IgD-negative memory B cell (primary cell): ENCODE measurements around the gene LEMD2. TPM values are rescaled to one million over a fixed set of nuclear protein-coding genes. Genes with fewer than 3 reads are reported as not detected.

Experiments used
- H3K27ac Mint-ChIP-seq, 3 donors: one replicate each; pipeline ENCODE4 v1.8.0; 2020 to 2022; ENCODE audit warnings: mild to moderate bottlenecking in 3 of 3, mixed read lengths in 3 of 3, moderate library complexity in 1 of 3
- H3K27me3 Mint-ChIP-seq: one replicate; pipeline ENCODE4 v1.8.0; 2021; ENCODE audit warnings: mixed read lengths
- H3K36me3 Mint-ChIP-seq: one replicate; pipeline ENCODE4 v1.8.0; 2020; ENCODE audit warnings: mild to moderate bottlenecking, mixed read lengths
- H3K4me1 Mint-ChIP-seq, 3 donors: one replicate each; pipeline ENCODE4 v1.8.0; 2020 to 2022; ENCODE audit warnings: mixed read lengths in 3 of 3, mild to moderate bottlenecking in 1 of 3
- H3K4me3 Mint-ChIP-seq, 4 donors: one replicate each; pipeline ENCODE4 v1.8.0; 2020 to 2022; ENCODE audit warnings: mild to moderate bottlenecking in 4 of 4, mixed read lengths in 4 of 4, moderate library complexity in 3 of 4
- H3K9me3 Mint-ChIP-seq, 3 donors: one replicate each; pipeline ENCODE4 v1.8.0; 2020 to 2021; ENCODE audit warnings: mixed read lengths in 3 of 3, mild to moderate bottlenecking in 1 of 3
- polyA plus RNA-seq: library from polyadenylated mRNA; unstranded; fragments of 300-500 nt; fragmentation: Illumina TruSeq; gene quantifications from one replicate; pipeline ENCODE4 v1.2.3, GENCODE V29; 2021

Gene LEMD2
- polyA plus RNA-seq, 1 donor from 2014 or later, result 37.7 TPM

GRCh38 chr6:33740794-33741193 is 48.1 kb downstream of the LEMD2 start:
- Mint-ChIP-seq H3K9me3 (no peaks in the 10 kb centered on the region), H3K27me3 (peaks cover 10% of the 10 kb centered on the region), H3K4me1 (peaks cover 0 to 5% (median 3%) of the 10 kb centered on the region in 3 donors), H3K27ac (no peak overlapping the region), H3K4me3 (no peak overlapping the region), H3K36me3 (no peaks in the 10 kb centered on the region)

GRCh38 chr6:33740204-33740608 is 48.7 kb downstream of the LEMD2 start:
- H3K27ac Mint-ChIP-seq, result no peak overlapping the region
- no peak overlapping the region for H3K4me3 Mint-ChIP-seq
- H3K9me3 Mint-ChIP-seq, result no peaks in the 10 kb centered on the region
- peaks cover 10% of the 10 kb centered on the region for H3K27me3 Mint-ChIP-seq
- no peaks in the 10 kb centered on the region for H3K36me3 Mint-ChIP-seq
- peaks cover 0 to 5% (median 3%) of the 10 kb centered on the region in 3 donors for H3K4me1 Mint-ChIP-seq

GRCh38 chr6:33739571-33739970 is 49.4 kb downstream of the LEMD2 start:
- H3K4me3 Mint-ChIP-seq, result no peak overlapping the region
- no peaks in the 10 kb centered on the region for H3K9me3 Mint-ChIP-seq
- peaks cover 0 to 5% (median 3%) of the 10 kb centered on the region in 3 donors for H3K4me1 Mint-ChIP-seq
- peaks cover 10% of the 10 kb centered on the region for H3K27me3 Mint-ChIP-seq
- H3K36me3 Mint-ChIP-seq, result no peaks in the 10 kb centered on the region
- H3K27ac Mint-ChIP-seq, result no peak overlapping the region

DNA sequence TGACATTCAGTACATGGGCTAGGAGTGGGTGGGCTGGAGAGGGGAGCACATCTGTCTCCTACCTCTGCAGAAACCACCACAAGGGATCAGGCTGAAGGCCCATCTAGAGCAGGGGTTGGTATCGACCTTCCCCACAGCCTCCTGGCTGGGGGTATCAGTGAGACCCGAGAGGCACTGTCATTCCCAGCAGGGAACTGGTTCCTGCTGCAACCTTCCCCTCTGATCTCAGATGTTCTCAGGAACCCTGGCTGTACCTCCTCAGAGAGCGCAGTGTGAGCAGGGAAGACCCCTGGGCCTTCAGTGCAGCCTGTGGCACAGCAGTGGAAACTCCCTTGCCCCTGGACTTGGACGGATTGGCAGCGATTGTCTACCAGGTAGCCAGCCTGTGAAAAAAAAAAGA is 50.1 kb downstream of the LEMD2 start:
- no peaks in the 10 kb centered on the region for H3K36me3 Mint-ChIP-seq
- no peaks in the 10 kb centered on the region for H3K9me3 Mint-ChIP-seq
- H3K27me3 Mint-ChIP-seq, result peaks cover 8% of the 10 kb centered on the region
- no peak overlapping the region for H3K27ac Mint-ChIP-seq
- H3K4me3 Mint-ChIP-seq, result no peak overlapping the region
- H3K4me1 Mint-ChIP-seq, result peaks cover 0 to 1% (median 0%) of the 10 kb centered on the region in 3 donors

DNA sequence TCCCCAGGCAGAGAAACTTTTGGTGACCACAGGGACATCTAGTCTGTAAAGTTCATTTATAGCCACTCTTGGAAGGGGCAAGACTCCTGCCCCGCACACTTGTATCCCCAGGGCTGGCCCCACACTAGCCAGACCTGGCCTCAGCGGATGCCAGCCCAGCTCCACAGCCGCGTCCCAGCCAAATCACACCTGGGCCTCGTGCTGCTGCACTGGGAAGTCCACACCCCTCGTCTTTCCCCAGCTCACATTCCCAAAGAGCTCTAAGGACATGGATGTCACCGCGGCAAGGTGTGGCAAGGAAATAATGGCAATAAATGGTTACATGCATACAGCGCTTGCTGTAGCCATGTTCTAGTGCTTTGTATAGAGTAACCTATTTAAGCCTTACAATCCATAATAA is 50.8 kb downstream of the LEMD2 start:
- H3K36me3 Mint-ChIP-seq, result no peaks in the 10 kb centered on the region
- no peaks in the 10 kb centered on the region for H3K9me3 Mint-ChIP-seq
- H3K4me1 Mint-ChIP-seq, result peaks cover 0 to 1% (median 0%) of the 10 kb centered on the region in 3 donors
- no peak overlapping the region for H3K4me3 Mint-ChIP-seq
- no peak overlapping the region for H3K27ac Mint-ChIP-seq
- peaks cover 8% of the 10 kb centered on the region for H3K27me3 Mint-ChIP-seq

GRCh38 chr6:33737267-33738026 is 51.5 kb downstream of the LEMD2 start:
- Mint-ChIP-seq H3K27ac (peak overlapping the region in 1 of 3 donors; percentile 83), H3K4me1 (no peaks in the 10 kb centered on the region), H3K4me3 (no peak overlapping the region), H3K9me3 (no peaks in the 10 kb centered on the region), H3K36me3 (no peaks in the 10 kb centered on the region), H3K27me3 (peaks cover 4% of the 10 kb centered on the region)

GRCh38 chr6:33735216-33735615 is 53.7 kb downstream of the LEMD2 start:
- Mint-ChIP-seq H3K27me3 (no peaks in the 10 kb centered on the region), H3K36me3 (no peaks in the 10 kb centered on the region), H3K4me3 (no peak overlapping the region), H3K9me3 (no peaks in the 10 kb centered on the region), H3K4me1 (no peaks in the 10 kb centered on the region), H3K27ac (no peak overlapping the region)

- H3K36me3 Mint-ChIP-seq, result no peaks in the 10 kb centered on the region
- no peak overlapping the region for H3K4me3 Mint-ChIP-seq
- no peaks in the 10 kb centered on the region for H3K4me1 Mint-ChIP-seq
- no peak overlapping the region for H3K27ac Mint-ChIP-seq
- H3K9me3 Mint-ChIP-seq, result no peaks in the 10 kb centered on the region
- H3K27me3 Mint-ChIP-seq, result peaks cover 4% of the 10 kb centered on the region
Measured at GRCh38 chr6:33733709-33734007, 55.3 kb downstream of the LEMD2 start.

DNA sequence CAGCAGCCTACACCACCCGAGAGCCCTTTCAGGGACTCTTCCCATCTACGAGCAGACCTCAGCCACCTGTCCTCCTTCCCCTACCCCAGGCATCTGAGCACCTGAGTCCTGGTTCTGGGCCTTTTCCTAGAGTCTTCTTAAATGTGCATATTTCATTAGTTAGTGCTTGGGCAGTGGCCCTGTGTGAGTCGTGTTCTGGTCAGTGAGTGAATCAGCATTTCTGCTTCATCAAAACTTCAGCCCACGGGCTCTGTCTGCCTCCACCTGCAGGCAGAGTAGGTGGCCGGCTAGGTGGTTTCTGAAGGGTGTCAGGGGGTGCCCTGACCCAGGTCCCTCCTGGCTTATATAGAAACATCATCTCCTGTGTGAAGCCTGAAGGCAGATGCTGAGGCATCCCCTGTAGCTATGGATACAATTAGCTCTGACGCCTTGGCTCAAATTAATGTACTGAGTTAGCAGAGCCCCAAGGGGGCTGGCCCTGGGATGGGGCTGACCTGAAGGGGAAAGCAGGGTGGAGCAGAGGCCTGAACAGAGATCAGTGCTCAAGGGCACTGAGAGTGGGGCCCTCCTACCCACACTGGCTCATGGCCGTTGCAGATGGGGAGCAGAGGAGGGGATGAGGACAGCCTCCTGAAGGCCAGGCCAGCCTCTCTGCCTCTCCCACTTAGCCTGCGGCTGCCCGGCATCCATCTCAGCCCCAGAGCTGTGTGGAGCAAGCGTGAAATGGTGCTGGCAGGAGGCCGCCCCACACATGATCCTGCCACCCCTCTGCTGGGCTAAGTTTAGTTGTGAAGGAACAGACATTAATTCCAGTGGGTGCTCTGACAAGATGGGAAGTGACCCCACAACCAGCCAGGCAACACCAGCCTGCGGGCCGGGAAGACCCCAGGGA is 55.9 kb downstream of the LEMD2 start:
- Mint-ChIP-seq H3K9me3 (no peaks in the 10 kb centered on the region), H3K36me3 (no peaks in the 10 kb centered on the region), H3K4me3 (no peak overlapping the region), H3K27ac (no peak overlapping the region), H3K27me3 (peaks cover 7% of the 10 kb centered on the region), H3K4me1 (no peaks in the 10 kb centered on the region)

DNA sequence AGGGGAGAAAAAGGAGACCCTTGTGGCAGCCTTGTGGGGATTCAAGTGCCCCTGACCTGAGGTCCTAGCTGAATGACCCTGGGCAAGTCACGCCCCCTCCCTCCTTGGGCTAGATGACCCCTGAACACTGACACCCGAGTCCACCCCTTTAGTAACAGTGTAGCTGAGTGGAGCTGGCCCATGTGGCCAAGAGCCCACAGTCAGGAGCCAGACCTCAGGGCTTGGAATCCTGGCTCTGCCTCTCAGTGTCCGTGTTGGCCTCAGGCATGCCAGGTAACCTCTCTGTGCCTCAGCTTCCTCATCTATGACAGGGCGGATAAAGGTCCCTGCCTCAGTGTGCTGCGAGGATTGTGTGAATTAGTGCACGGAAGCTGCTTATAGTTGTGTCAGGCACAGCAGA is 56.5 kb downstream of the LEMD2 start:
- Mint-ChIP-seq H3K27ac (no peak overlapping the region), H3K36me3 (no peaks in the 10 kb centered on the region), H3K4me3 (no peak overlapping the region), H3K4me1 (peaks cover 5 to 6% (median 5%) of the 10 kb centered on the region in 3 donors), H3K9me3 (no peaks in the 10 kb centered on the region), H3K27me3 (peaks cover 7% of the 10 kb centered on the region)

GRCh38 chr6:33731751-33732282 is 57.1 kb downstream of the LEMD2 start:
- H3K4me3 Mint-ChIP-seq, result no peak overlapping the region
- no peaks in the 10 kb centered on the region for H3K36me3 Mint-ChIP-seq
- no peak overlapping the region for H3K27ac Mint-ChIP-seq
- H3K4me1 Mint-ChIP-seq, result peaks cover 7% of the 10 kb centered on the region in 3 donors
- no peaks in the 10 kb centered on the region for H3K9me3 Mint-ChIP-seq
- peaks cover 7% of the 10 kb centered on the region for H3K27me3 Mint-ChIP-seq

DNA sequence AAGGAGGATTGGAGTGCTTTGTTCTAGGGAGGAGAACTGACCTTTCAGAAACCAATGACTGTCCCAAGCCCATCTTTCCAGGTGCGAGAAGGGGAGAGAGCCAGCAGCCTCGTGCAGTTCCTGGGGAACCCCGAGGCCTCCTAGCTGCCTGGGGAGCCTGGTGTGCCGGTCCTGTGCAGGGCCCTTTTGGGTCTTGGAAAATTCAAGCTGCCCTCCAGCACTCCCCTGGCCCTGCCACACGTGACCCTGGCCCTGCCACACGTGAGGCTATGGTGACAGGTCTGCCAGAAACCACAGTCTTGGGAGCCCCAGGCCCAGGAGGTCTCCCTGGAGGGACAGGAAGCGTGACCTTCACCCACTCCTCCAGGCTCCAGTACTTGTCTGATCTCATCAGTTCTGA is 57.9 kb downstream of the LEMD2 start:
- peaks cover 8% of the 10 kb centered on the region for H3K27me3 Mint-ChIP-seq
- peaks cover 7 to 10% (median 7%) of the 10 kb centered on the region in 3 donors for H3K4me1 Mint-ChIP-seq
- H3K27ac Mint-ChIP-seq, result no peak overlapping the region
- H3K4me3 Mint-ChIP-seq, result no peak overlapping the region
- no peaks in the 10 kb centered on the region for H3K36me3 Mint-ChIP-seq
- H3K9me3 Mint-ChIP-seq, result no peaks in the 10 kb centered on the region

- peaks cover 7 to 10% (median 7%) of the 10 kb centered on the region in 3 donors for H3K4me1 Mint-ChIP-seq
Measured at GRCh38 chr6:33730611-33731010, 58.3 kb downstream of the LEMD2 start.

GRCh38 chr6:33729059-33729458 is 59.9 kb downstream of the LEMD2 start:
- H3K27me3 Mint-ChIP-seq, result peaks cover 21% of the 10 kb centered on the region
- peaks cover 10 to 13% (median 13%) of the 10 kb centered on the region in 3 donors for H3K4me1 Mint-ChIP-seq
- no peaks in the 10 kb centered on the region for H3K9me3 Mint-ChIP-seq
- no peak overlapping the region for H3K27ac Mint-ChIP-seq
- no peaks in the 10 kb centered on the region for H3K36me3 Mint-ChIP-seq
- no peak overlapping the region for H3K4me3 Mint-ChIP-seq

More at GRCh38 chr6:33730611-33731010, 58.3 kb downstream of the LEMD2 start:
- Mint-ChIP-seq H3K27ac (no peak overlapping the region), H3K9me3 (no peaks in the 10 kb centered on the region), H3K4me3 (no peak overlapping the region), H3K27me3 (peaks cover 8% of the 10 kb centered on the region), H3K36me3 (no peaks in the 10 kb centered on the region)

DNA sequence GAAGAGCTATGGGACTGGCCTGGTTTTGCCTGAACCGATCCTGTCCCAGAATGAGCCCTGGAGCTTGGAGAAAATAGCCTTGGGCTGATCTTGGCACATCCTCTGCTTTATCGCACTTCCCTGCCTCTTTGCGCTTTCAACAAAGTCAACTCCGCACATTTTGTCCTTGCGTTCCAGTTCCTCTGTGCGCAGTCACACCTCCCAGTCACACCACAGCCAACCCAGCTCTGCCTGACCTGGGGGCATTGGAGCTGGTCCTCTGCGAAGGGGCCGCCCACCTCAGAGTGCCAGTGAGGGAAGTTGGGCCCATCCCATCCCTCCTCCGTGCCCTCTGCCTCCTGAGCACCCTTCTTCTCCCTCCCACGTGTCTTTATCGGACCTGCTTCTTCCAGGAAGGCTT is 60.5 kb downstream of the LEMD2 start:
- H3K27me3 Mint-ChIP-seq, result peaks cover 25% of the 10 kb centered on the region
- no peak overlapping the region for H3K4me3 Mint-ChIP-seq
- no peak overlapping the region for H3K27ac Mint-ChIP-seq
- H3K9me3 Mint-ChIP-seq, result no peaks in the 10 kb centered on the region
- H3K4me1 Mint-ChIP-seq, result peaks cover 11 to 14% (median 13%) of the 10 kb centered on the region in 3 donors
- no peaks in the 10 kb centered on the region for H3K36me3 Mint-ChIP-seq
